Right lobe of liver (tissue), 6 donors: ENCODE results near the gene PRICKLE1. TPM values are rescaled to one million over a fixed set of nuclear protein-coding genes. Genes with fewer than 3 reads are reported as not detected.
"Not testable (repeated sequence)": the region's sequence is repeated elsewhere in the genome, so short reads cannot be mapped to it uniquely, and the experiment has no call there.

Source experiments
- ATAC-seq, 4 donors: fragments of 200-7000 bp; cut with Tn5 transposase; one replicate each; pipeline ENCODE4 v1.9.1; 2020; ENCODE audit warnings: mild to moderate bottlenecking in 4 of 4, moderate library complexity in 4 of 4
- DNase-seq, 3 donors: peaks; one replicate each; pipeline ENCODE4 v3.0.0-alpha.2; 2020
- H3K27ac ChIP-seq, 3 donors: fragments of 200-600 bp; one replicate each; pipeline ENCODE4 v1.8.0; 2022
- H3K27me3 ChIP-seq, 2 donors: fragments of 200-600 bp; one replicate each; pipeline ENCODE4 v1.8.0; 2022
- H3K36me3 ChIP-seq, 4 donors: fragments of 200-600 bp; sonication (generic) in 1 of 4; one replicate each; pipeline versions ENCODE4 v1.5.1 to v1.8.0; 2017 to 2022; ENCODE audit warnings: control low read depth in 1 of 4
- H3K4me1 ChIP-seq, 4 donors: fragments of 200-600 bp; sonication (generic) in 1 of 4; one replicate each; pipeline versions ENCODE4 v1.5.1 to v1.8.0; 2017 to 2022; ENCODE audit warnings: control low read depth in 1 of 4
- H3K4me3 ChIP-seq, 3 donors: fragments of 200-600 bp; one replicate each; pipeline ENCODE4 v1.8.0; 2022
- H3K9me3 ChIP-seq, 4 donors: fragments of 200-600 bp; sonication (generic) in 1 of 4; one replicate each; pipeline versions ENCODE4 v1.5.1 to v1.8.0; 2017 to 2022; ENCODE audit warnings: control low read depth in 1 of 4
- POLR2A ChIP-seq: fragments of 450-650 bp; IDR thresholded peaks from one replicate; pipeline ENCODE4 v1.6.1; 2017; ENCODE audit warnings: antibody characterized with exemption, mild to moderate bottlenecking
- WGBS: methylation state at CpG from one replicate; pipeline ENCODE4 v1.1.6; 2018; ENCODE audit warnings: low coverage, low lambda C conversion rate; ENCODE audit not compliant: insufficient coverage; ENCODE audit errors: missing lambda C conversion rate; 5-methylcytosine and 5-hydroxymethylcytosine counted together
- intact Hi-C, 2 donors: fragments of 100-400 bp; cut with DNase I; formaldehyde crosslinking; loops; one replicate each; pipeline versions ENCODE4 v1.11.2 to v1.14.1; 2022
- total RNA-seq, 6 experiments: library from RNA; depleted of rRNA in 2 of 6; stranded (reverse); fragments of >200 nt in 2 of 6; fragmentation: NEBNext Ultra II Directional in 3 of 6; extraction: Animal tissue kit (Norgen Biotek cat#: 25700) in 3 of 6; gene quantifications; one replicate each; pipeline versions ENCODE4 v1.1.0 to v1.2.4, GENCODE V29; 2016 to 2023
- TF ChIP-seq, protein P1 (sequence below), 4 donors: fragments of 200-600 bp in 3 of 4; fragments of 450-650 bp in 1 of 4; IDR thresholded peaks; one replicate each; pipeline versions ENCODE4 v1.5.1 to v1.8.0; 2016 to 2022; ENCODE audit warnings: antibody characterized with exemption in 4 of 4, mild to moderate bottlenecking in 2 of 4
- donor health status: DM: no; HTN: yes; CAD: no.
- donor health status: DM: no; HTN: no; CAD: no.
- donor health status: DM: no; HTN: no; CAD: no.
- donor health status: DM: no; HTN: yes; CAD: no.
- donor health status: DM: no; HTN: yes; CAD: no.

Gene PRICKLE1
- total RNA-seq, 6 experiments from 2014 or later, result 0.79 to 2.9 (median 1.1) TPM

DNA sequence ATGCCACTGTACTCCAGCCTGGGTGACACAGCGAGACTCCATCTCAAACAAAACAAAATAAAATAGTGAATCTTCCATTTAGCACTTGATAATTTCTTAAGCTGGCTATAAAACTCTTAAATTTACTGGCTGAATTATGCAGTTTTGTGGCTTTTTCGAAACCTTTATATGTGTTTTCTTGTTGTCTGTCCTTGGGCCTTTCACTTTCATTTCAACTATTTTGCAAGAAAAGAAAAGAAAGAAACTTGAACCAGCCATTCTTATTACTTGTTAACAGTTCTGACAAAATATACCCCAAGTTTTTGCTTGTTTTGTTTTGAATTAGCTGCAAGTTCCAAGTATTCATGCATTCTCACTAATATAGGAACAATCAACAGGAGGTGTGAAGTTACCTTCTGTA is 42.8 kb downstream of the PRICKLE1 start:
- no peak for ATAC-seq

DNA sequence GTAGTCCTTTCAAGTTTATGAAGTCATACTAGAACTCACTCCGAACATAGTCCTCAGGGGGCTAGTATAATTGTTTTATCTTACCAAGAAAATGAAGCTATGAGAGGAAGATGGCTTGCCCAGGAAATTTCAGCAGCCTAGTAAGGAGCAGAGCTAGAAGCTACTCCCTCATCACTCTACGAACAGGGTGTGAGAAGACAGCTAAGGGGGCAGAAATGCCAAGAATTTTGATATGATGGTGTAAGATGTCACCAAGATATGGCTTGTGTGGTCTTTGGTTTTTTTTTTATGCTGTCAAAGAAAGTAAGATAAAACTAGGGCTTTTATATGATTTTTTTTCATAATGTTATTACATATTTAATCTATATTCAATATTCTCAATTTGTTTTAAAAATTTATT is 47.6 kb downstream of the PRICKLE1 start:
- Histone ChIP-seq H3K9me3 (no peaks in the 10 kb centered on the region), H3K4me3 (no peak overlapping the region), H3K27me3 (no peaks in the 10 kb centered on the region), H3K4me1 (no peaks in the 10 kb centered on the region), H3K27ac (no peak overlapping the region), H3K36me3 (no peaks in the 10 kb centered on the region)
- no peak for TF ChIP-seq POLR2A
- TF ChIP-seq, protein P1, sequence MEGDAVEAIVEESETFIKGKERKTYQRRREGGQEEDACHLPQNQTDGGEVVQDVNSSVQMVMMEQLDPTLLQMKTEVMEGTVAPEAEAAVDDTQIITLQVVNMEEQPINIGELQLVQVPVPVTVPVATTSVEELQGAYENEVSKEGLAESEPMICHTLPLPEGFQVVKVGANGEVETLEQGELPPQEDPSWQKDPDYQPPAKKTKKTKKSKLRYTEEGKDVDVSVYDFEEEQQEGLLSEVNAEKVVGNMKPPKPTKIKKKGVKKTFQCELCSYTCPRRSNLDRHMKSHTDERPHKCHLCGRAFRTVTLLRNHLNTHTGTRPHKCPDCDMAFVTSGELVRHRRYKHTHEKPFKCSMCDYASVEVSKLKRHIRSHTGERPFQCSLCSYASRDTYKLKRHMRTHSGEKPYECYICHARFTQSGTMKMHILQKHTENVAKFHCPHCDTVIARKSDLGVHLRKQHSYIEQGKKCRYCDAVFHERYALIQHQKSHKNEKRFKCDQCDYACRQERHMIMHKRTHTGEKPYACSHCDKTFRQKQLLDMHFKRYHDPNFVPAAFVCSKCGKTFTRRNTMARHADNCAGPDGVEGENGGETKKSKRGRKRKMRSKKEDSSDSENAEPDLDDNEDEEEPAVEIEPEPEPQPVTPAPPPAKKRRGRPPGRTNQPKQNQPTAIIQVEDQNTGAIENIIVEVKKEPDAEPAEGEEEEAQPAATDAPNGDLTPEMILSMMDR (IDR thresholded peaks at IDR 0.05), result no peak
- DNase-seq (no peak), ATAC-seq (no peak)
- 15% methylated on average over 2 of the region's 2 CpGs for WGBS
- intact Hi-C loops, result no loop called here

More for the DNA sequence above, 42.8 kb downstream of the PRICKLE1 start:
- no peak for DNase-seq
- H3K36me3 ChIP-seq, result no peaks in the 10 kb centered on the region
- intact Hi-C loops, result no loop called here
- 68% methylated on average over 2 of the region's 2 CpGs for WGBS
- no peaks in the 10 kb centered on the region for H3K9me3 ChIP-seq
- H3K4me1 ChIP-seq, result no peaks in the 10 kb centered on the region
- no peak for TF ChIP-seq POLR2A
- TF ChIP-seq, protein P1 (IDR thresholded peaks at IDR 0.05), result no peak
- no peak overlapping the region for H3K27ac ChIP-seq
- H3K27me3 ChIP-seq, result no peaks in the 10 kb centered on the region
- H3K4me3 ChIP-seq, result no peak overlapping the region

DNA sequence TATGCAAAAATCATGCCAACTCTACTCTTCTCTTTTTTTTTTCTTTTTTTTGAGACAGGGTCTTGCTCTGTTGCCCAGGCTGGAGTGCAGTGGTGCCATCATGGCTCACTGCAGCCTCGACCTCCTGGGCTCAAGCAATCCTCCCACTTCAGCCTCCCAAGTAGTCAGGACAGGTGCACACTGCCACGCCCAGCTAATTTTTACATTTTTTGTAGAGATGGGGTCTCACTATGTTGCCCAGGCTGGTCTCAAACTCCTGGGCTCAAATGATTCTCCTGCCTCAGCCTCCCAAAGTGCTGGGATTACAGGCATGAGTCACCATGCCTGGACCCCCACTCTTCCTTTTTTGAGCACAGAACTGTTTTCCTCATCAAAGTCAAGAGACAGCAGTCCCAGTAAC is 48.2 kb downstream of the PRICKLE1 start:
- not testable (repeated sequence) for H3K9me3 ChIP-seq, DNase-seq, H3K4me3 ChIP-seq

DNA sequence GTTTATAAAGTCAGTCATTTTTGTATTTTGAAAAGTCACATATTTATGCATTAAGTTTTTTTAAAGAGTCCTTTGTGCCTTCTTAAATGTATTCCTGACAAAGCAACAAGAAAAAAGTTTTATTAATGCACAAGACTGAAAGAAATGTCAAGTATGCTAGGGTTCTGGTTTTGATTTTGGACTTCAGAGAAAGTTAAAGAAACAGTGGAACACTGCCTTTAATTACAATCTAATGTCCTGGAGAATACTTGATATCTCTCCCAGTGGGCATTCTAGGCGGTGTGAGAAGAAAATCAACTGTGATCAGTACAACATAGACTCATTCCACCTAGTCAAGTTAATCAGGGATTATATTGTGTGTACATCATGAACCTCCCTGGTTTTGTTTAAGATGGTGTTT is 49.9 kb downstream of the PRICKLE1 start:
- TF ChIP-seq, protein P1 (IDR thresholded peaks at IDR 0.05), result no peak
- TF ChIP-seq POLR2A, result no peak
- no peak overlapping the region for H3K4me3 ChIP-seq
- H3K9me3 ChIP-seq, result no peaks in the 10 kb centered on the region
- no peak for DNase-seq
- H3K27ac ChIP-seq, result no peak overlapping the region
- ATAC-seq, result no peak
- H3K36me3 ChIP-seq, result no peaks in the 10 kb centered on the region
- no peaks in the 10 kb centered on the region for H3K4me1 ChIP-seq
- WGBS, result no CpG with 5 or more reads among the region's 1 CpG
- intact Hi-C loops, result no loop called here
- H3K27me3 ChIP-seq, result no peaks in the 10 kb centered on the region

More for the DNA sequence above, 48.2 kb downstream of the PRICKLE1 start:
- ATAC-seq, intact Hi-C loops, H3K36me3 ChIP-seq, H3K4me1 ChIP-seq, H3K27me3 ChIP-seq, H3K27ac ChIP-seq: not testable (repeated sequence)
- 54% methylated on average over 2 of the region's 2 CpGs for WGBS

DNA sequence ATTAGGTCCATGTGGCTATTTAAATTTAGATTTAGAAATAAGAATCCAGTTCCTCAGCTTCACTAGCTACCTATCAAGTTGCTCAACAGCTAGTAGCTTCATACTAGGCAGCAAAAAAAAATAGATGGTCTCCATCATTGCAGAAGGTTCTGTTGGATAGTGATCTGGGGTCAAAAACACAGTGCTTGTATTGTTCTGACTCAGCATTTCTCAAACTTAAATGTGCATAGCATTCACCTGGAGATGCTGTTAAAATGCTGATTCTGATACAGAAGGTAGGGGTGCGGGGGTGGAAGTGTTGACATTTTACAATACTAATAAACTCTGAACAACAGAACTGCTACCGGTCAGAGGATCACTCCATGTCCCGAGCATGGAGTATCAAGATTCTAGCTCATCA is 51.3 kb downstream of the PRICKLE1 start:
- Histone ChIP-seq H3K4me1 (no peaks in the 10 kb centered on the region), H3K36me3 (no peaks in the 10 kb centered on the region), H3K27ac (no peak overlapping the region), H3K4me3 (no peak overlapping the region), H3K27me3 (no peaks in the 10 kb centered on the region), H3K9me3 (no peaks in the 10 kb centered on the region)
- ATAC-seq (no peak), DNase-seq (no peak)
- 54% methylated on average over 3 of the region's 3 CpGs for WGBS
- TF ChIP-seq, protein P1 (IDR thresholded peaks at IDR 0.05), result no peak
- TF ChIP-seq POLR2A, result no peak
- intact Hi-C loops, result no loop called here
